CD4-positive, alpha-beta T cell treated with Interleukin-4 for 4 hours (primary cell): ENCODE measurements around the gene RP2.

Experiments used
- DNase-seq: peaks from one replicate; pipeline ENCODE4 v3.0.0-alpha.2; 2020

Gene RP2

GRCh38 chrX:46922611-46923010, 85.8 kb downstream of the RP2 start:
- no peak for DNase-seq

- DNase-seq = no peak
Observed at GRCh38 chrX:46927718-46928117, 90.9 kb downstream of the RP2 start.

- DNase-seq = no peak
Observed at GRCh38 chrX:46929439-46930261, 92.8 kb downstream of the RP2 start.
